Measurements from ENCODE around the gene PXT1.
A peak's percentile ranks its signal among the peaks of the same experiment; 100 is the strongest.
"Not testable (repeated sequence)": the region's sequence is repeated elsewhere in the genome, so short reads cannot be mapped to it uniquely, and the experiment has no call there.

Gene PXT1

DNA sequence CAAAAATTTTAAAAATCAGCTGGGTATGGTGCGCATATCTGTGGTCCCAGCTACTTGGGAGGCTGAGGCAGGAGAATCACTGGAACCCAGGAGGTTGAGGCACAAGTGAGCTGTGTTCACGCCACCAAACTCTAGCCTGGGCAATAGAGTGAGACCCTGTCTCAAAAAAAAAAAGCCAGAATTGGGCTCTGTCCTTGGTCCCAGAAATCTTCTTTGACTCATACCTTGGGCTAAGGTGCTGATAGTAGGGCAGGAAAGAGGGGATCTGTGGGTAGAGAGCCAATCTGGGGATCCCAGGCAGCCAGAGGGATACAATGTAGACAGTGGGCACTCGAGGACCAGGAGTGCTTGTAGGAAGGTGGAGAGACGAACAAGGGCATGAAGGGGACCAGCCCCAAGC lies 68.5 kb downstream of the PXT1 start:
- H3K4me3 ChIP-seq = no peak overlapping the region
- no peak overlapping the region for H3K27ac ChIP-seq

DNA sequence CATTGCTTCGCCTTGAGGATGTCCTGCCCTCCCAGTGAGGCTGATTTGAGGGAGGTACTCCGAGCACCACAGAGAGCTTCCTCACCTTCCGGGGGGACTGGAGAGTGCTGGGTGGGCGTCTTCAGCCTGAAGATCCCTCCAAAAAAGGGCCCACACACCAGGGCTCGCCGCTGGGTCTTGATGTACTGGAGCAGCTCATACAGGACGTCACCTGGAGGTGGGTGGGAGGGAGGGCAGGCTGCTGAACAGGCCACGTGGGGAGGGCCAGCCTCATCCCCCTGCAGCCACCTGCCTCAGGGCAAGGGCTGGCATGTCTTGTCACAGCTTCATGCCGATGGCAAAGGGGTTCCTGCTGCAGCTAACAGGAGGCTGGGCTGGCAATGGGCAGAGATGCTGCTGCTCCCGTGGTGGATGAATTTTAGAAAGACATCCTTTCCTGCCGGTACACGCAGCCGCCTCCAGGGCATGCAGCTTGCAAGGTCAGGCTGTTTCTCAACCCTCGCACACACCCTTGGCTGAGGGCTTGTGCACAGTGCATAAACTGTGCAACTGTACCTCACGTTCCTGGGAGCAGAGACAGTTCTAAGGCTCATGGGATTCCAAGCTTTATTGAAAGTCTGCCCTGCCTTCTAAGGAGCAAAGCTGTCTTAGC lies 69.2 kb downstream of the PXT1 start:
- Histone ChIP-seq H3K27ac (peak overlapping the region in 1 of 21 experiments; percentile 14), H3K4me3 (no peak overlapping the region)

DNA sequence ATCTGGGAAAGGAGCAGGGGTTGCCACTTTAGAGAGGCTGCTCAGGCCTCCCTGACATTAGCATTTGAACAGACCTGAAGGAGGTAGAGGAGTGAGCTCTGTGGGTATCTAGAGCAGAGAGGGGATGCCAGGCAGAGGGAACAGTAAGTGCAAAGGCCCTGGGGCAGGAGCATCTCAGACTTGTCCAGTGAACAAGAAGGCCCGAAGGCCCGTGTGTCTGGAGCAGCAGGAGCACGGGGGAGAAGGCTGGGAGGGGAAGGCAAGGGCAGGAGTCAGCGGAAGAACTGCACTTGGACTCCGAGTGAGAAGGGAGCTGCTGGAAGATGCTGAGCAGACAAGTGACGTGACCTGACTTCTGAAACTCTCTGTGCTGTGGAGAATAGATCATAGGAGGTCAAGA lies 70.6 kb downstream of the PXT1 start:
- no peak overlapping the region for H3K27ac ChIP-seq
- no peak overlapping the region for H3K4me3 ChIP-seq

DNA sequence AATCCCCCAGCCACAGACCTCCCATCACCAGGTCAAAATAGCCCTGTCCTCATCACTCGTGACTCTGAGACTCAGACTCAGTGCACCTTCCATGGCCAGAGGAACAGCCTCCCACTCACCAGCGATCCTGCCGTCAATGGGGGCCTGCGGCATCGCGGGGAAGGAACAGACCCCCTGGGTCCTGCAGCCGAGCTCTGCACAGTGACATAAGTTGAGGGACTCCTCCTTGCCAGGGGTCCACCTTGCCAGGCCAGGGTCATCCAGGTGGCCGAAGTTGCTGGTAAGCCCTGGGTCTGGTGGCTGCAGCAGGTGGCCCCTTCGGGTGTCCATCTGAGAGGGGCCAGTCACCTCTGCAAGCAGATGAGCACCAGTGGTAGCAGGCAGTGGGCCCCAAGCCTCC lies 71.4 kb downstream of the PXT1 start:
- H3K27ac ChIP-seq = no peak overlapping the region
- no peak overlapping the region for H3K4me3 ChIP-seq

DNA sequence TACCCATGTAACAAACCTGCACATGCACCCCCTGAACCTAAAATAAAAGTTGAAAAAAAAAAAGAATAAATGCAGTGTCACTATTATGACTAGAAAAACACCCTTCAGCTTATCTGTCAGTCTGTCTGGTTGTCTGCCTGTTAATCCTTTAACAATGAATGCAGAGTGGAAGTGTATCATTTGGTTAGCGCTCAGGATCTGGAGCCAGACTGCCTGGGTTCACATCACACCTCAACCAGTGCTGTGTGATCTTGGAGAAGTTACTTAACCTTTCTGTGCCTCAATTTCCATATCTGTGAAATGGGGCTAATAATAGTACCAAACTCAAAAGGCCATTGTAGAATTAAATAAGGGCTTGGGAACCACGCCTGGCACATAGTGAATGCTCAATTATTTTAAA lies 72.0 kb downstream of the PXT1 start:
- no peak overlapping the region for H3K4me3 ChIP-seq
- no peak overlapping the region for H3K27ac ChIP-seq

DNA sequence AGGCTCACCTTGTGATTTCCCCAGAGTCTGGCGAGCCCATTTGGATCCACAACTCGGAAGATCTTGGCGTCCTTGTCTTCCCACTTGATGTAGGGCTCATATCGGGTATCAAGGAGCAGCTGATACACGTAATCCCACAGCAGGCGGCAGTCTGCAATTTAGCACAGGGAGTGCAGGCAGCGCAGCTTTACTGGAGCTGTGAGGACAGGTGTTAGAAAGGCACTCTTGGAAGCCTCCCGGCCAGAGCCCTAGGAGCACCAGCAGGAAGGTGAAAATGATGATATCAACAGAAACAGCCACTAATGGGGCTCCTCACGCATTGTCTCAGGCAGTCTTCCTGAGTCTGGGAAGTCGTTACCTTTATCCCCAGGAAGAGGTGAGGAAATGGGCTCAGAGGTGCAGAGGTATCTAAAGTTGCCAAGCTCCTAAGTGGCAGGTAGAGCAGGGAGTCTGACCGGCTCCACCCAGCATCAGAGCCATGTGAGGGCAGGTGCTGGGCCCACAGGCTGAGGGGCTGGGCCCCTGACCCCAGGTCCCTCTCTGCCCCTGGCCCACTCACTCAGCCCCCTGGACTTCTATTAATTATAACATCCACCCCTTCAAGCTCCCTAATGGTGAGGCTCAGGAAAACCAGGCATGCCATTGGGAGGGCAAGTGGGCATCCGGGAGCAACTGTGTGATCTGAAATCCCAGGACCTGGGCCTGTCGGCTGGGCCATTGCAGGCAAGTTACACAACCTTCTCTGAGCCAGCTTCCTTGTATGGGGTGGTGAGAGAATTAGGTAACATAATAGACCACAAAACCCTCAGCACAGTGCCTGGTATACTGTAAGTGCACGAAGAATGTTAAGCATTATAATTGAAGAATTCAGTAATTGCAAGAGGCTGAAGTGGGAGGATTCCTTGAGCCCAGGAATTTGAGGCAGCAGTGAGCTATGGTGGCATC lies 73.5 kb downstream of the PXT1 start:
- Histone ChIP-seq H3K4me3 (no peak overlapping the region), H3K27ac (peak overlapping the region in 2 of 21 experiments; percentile 29 to 30)

DNA sequence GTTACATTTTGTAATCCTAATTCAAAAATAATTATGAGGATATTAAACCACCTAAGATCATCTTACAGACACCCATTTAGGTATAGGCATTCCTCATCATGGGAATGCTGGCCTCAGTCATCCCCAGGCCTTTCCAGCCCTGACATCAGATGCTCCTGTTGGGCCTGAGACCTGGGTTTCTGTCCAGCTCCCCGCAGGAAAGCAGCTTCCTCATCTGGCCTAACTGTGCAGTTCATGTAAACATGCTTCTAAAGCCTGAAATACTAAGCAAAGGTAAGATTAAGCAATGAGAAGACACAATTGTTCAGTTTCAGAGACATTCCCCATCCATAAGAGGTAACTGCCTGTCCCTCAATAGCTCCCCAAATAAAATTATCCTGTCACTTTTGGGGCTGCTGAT lies 74.2 kb downstream of the PXT1 start:
- H3K27ac ChIP-seq = no peak overlapping the region

DNA sequence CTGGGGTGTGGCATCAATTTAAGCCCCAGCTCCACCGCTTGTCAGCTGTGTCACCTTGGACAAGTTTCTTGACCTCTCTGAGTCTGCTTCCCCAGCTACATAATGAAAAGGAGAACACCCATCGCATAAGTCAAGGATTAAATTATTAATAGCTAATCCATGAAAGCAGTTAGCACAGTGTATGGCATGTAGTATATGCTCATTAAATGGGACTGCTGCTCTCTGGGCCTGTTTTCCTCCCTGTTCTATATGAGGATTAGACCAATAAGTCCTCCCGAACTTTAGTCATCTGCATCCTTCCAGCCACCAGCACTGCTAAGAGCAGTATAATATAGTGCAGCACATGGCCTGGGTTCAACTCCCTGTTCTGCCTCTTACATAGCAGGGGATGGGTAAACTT lies 74.9 kb downstream of the PXT1 start:
- no peak overlapping the region for H3K27ac ChIP-seq
- H3K4me3 ChIP-seq = no peak overlapping the region

More for the DNA sequence above, 74.2 kb downstream of the PXT1 start:
- H3K4me3 ChIP-seq = no peak overlapping the region

DNA sequence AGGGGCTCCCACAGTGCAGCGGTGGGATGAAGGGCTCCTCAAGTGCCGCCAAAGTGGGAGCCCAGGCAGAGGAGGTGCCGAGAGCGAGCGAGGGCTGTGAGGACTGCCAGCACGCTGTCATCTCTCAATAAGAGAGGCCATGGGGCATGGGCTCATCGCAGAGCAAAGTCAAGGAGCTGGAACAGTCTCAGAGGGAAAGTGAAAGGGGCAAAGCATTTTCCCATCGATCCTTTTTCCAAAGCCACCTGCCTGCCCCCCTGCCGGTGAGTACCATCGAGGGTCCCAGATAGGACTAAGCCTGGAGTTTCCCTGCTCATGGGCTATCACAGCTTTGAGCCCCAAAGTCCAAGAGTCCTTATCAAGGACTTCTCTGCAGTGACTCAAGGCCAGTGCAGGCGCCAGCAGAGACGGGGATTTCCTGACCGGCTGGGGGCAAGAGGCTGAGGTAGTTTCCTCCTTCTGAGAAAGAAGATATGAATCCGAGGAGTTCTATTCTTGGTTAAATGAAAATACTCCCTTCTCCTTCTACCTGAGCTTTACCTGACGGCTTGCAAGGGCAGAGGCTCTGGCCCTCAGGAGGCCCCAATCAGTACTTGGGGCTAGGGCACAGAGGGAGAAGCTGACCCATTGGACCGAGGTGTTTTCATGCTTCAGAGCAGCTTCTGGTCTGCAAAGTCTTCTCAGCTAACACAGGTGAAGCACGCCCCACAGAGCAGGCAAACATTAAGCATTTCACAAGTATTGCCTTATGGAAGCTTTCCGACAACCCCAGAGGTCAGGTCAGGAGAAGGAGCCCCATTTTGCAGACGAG lies 77.8 kb downstream of the PXT1 start:
- peak overlapping the region in 1 of 21 experiments; percentile 31 for H3K27ac ChIP-seq
- no peak overlapping the region for H3K4me3 ChIP-seq

DNA sequence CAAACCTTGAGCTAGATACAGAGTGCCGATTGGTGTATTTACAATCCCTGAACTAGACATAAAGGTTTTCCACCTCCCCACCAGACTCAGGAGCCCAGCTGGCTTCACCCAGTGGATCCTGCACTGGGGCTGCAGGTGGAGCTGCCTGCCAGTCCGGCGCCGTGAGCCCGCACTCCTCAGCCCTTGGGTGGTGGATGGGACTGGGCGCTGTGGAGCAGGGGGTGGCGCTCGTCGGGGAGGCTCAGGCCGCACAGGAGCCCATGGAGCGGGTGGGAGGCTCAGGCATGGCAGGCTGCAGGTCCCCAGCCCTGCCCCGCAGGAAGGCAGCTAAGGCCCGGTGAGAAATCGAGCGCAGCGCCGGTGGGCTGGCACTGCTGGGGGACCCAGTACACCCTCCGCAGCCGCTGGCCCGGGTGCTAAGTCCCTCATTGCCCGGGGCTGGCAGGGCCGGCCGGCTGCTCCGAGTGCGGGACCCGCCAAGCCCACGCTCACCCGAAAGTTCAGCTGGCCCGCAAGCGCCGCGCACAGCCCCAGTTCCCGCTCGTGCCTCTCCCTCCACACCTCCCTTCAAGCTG lies 78.5 kb downstream of the PXT1 start:
- peak overlapping the region in 1 of 21 experiments; percentile 31 for H3K27ac ChIP-seq
- not testable (repeated sequence) for H3K4me3 ChIP-seq

DNA sequence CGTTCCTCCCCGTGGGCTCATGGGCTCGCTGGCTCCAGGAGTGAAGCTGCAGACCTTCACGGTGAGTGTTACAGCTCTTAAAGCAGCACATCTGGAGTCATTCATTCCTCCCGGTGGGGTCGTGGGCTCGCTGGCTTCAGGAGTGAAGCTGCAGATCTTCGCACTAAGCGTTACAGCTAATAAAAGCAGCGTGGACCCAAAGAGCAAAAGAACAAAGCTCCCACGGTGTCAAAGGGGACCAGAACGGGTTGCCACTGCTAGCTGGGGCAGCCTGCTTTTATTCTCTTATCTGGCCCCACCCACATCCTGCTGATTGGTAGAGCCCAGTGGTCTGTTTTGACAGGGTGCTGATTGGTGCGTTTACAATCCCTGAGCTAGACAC lies 79.3 kb downstream of the PXT1 start:
- H3K27ac ChIP-seq, H3K4me3 ChIP-seq: not testable (repeated sequence)

DNA sequence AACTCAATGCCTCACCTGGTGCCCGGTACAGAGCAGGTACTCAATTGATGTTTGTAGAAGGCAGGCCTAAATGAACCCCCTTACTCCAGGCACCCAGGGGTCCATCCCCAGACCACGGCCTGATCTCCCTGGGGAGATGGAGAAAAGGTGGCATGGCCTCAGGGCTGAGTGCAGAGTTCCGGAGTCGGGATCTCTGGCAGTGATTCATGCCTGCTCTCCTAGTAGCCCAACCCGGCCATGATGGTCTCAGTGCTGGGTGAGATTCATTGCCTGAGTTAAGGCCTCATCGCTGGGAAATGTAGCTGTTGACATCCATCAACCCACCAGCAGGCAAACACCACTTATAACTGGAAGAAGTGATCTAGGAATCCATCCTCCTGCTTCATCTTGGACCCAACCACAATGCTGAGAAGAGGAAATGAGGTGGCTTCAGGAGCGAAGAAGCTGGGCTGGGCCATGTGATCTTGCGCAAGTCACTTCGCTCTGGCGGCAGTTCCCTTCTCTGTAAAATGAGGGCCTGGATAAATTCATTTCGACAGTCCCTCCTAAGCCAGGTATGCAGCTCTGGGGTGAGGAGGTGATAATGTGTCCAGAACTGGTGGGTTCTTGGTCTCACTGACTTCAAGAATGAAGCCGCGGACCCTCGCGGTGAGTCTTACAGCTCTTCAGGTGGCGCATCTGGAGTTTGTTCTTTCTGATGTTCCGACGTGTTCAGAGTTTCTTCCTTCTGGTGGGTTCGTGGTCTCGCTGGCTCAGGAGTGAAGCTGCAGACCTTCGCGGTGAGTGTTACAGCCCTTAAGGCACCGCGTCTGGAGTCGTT lies 79.9 kb downstream of the PXT1 start:
- Histone ChIP-seq H3K4me3 (no peak overlapping the region), H3K27ac (no peak overlapping the region)

DNA sequence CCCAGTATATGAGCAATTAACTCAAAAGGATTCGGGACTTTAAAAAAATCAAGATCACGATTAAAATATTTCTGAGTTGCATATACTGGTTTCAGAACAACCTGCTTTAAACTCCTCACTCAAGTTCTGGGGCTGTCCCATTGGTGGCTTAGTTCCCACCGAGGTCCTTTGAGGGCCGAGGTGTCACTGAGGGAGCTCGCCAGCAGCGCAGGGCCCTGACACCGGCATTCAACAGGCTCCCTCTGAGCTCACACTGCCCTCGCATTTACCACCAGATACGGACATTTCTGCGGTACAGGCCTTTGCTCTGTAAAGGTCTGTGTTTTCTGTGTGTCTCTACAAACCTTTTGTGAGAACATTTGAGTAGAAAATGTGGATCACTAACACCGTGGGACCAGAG lies 81.6 kb downstream of the PXT1 start:
- peak overlapping the region in 1 of 21 experiments; percentile 16 for H3K27ac ChIP-seq

DNA sequence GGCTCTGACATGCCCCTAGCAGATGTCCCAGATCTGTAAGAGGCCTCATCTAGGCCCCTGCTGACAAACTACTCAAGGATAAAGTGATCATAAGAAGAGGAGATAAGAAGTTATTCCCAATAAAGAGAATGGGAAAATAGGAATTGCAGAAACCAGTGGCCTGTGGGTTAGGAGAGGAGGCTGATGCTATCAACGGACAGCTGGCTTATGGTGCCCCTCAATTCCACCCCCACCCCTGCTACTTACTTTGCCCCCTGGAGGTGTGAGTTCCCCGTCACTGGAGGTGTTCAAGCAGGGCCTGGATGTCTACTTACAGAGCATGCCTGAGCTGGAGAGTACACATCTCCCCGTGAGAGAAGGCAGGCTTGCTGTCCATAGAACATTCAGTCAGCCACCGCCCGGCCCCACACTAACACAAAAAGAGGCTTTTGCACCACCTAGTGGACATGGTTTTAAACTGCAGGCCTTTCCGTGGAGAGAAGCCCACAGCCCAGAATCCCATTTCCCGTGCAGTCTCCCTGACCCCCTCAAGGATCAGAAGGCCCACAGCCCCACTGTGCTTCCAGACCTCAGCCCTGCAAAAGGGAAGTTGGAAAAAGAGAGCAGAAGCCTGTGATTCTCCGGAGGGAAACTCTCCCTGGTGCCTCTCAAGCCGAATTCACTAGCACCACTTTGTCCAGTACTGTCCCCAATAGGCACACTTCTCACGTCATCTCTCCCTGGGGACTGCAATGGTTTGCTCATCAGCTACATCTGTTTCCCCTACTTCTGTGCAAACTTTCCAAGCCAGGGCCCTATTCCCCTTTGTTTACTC lies 82.2 kb downstream of the PXT1 start:
- peak overlapping the region in 4 of 21 experiments; percentile 16 to 62 (median 32) for H3K27ac ChIP-seq
- no peak overlapping the region for H3K4me3 ChIP-seq

More for the DNA sequence above, 81.6 kb downstream of the PXT1 start:
- H3K4me3 ChIP-seq = no peak overlapping the region

DNA sequence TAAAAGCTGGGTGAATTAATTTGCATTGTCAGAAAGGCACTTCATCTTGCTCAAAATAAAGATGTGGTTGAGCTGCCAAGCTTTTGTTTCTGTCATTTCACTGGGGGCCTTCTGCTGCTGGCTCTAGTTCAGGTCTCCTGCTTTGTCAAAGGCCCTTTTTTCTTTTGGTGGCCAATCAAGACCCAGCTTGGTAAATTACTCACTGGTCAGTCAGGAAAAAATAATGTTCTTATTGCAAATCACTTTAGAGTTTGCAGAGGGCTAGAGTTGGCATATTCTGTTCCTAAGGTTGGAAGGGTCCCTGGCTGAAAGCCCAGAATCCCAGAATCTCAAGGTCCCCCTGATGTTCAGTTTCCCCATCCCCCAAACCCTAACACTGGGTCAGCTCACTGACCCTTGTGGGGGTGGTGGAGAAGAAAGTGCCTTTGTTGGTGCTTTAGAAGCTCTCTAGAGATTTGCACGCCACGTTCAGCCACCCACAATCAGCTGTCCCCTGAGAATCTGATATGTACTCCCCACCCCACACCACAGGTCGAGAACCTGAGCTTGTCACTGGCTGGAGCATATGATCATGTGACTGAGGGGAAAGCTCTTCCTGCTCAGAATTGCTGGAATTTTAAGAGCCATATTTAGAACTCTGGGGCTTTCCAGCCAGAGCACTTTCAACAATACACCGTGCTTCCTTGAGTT lies 84.3 kb downstream of the PXT1 start:
- H3K27ac ChIP-seq = peak overlapping the region in 9 of 21 experiments; percentile 4 to 47 (median 28)
- H3K4me3 ChIP-seq = no peak overlapping the region

DNA sequence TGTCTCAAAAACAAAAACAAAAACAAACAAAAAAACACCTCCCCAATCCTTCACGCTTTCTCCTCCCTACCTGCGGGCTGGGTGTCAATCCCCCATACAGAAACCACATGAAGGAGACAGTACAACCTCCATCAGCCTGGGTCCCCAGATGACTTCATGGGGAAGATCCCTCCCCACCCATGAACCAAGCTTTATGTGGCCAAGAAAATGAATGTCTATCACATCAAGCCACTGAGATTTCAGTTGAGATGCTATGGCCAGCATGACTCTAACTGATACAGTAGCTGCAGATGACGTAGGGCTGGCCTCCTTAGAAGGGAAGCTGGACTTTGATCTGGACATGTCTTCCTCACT lies 84.8 kb downstream of the PXT1 start:
- peak overlapping the region in 5 of 21 experiments; percentile 19 to 47 (median 40) for H3K27ac ChIP-seq
- H3K4me3 ChIP-seq = no peak overlapping the region

DNA sequence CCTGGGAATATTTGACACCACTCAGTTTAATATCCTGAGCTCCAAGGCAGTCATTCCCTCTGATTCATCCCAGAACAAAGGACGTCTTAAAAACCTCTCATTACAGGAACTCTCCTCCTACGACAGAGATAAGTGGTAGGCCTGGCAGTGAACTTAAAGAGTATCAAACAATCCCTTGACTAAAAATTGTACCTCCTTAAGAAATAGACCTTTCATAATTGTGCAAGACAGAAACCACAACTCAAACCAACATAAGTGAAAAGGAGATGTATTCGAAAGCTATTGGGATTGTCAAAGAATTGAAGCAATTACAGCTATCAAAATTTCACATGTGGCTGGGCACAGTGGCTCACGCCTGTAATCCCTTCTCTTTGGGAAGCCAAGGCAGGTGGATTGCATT lies 86.8 kb downstream of the PXT1 start:
- H3K27ac ChIP-seq = no peak overlapping the region
- no peak overlapping the region for H3K4me3 ChIP-seq

DNA sequence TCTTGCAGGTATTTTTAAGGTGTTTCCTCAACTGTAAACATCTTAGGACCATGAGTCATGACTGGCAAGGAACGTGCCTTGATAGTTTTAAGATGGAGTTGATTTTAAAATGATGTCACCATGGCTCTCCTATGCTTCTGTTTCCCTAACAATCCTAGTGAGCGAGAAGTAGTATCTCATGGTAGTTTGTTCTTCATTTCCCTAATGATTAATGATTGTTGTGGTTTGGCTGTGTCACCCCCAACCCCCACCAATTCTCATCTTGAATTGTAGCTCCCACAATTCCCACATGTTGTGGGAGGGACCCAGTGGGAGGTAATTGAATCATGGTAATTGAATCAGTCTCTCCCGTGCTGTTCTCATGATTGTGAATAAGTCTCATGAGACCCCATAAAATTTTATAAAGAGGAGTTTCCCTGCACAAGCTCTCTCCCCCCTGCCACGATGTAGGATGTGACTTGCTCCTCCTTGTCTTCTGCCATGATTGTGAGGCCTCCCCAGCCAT lies 89.2 kb downstream of the PXT1 start:
- Histone ChIP-seq H3K27ac (no peak overlapping the region), H3K4me3 (no peak overlapping the region)

All from skin epidermis (tissue), 12 donors.